Stimulated activated CD8-positive, alpha-beta memory T cell treated with anti-CD3 and anti-CD28 coated beads, Interleukin-15, amount 100 ng/mL, for 24 hours (primary cell): ENCODE results near the gene VSIG4.
"Not testable (repeated sequence)": the region's sequence is repeated elsewhere in the genome, so short reads cannot be mapped to it uniquely, and the experiment has no call there.

Source experiments
- DNase-seq: peaks from one replicate; pipeline ENCODE4 v3.0.0-alpha.2; 2020; ENCODE audit warnings: low read depth

Gene VSIG4

DNA sequence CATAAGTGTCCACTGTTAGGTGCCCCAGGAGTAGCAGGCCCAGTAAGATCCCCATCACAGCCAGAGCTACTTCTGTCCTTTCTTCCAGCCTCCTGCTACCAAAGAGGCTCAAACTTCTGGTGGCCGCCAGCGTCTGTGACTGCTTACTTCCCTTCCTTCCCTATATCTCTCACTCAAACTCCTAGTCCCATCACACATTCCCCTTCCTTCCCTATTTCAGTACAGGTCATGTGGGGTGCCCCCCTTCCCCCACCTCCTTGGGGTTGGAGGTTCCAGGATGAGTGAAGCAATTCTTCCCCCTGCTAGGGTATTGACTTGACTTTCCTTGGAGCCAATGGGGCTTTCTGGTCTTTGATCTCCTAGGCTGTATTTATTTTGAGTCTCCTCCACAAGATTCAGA lies at the start of gene VSIG4:
VSIG4 (minus strand) TSS at position 137 of the 400 bp plus-strand sequence; CDS start at position 55, 82 bp downstream.
- no peak for DNase-seq

DNA sequence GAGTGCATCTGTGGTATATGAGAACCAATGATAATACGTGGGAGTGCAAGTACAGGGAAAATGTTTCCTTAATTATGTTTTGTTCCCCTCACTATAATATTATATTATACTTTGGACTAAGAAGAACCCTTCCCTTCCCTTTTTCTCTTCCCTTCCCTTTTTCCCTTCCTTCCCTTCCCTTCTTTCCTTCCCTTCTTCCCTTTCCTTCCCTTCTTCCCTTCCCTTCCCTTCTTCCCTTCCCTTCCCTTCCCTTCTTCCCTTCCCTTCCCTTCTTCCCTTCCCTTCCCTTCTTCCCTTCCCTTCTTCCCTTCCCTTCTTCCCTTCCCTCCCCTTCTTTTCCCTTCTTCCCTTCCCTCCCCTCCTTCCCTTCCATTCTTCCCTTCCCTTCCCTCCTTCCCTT lies 36.9 kb upstream of the VSIG4 start:
- DNase-seq, result no peak

GRCh38 chrX:66074920-66075879 lies 35.3 kb upstream of the VSIG4 start:
- DNase-seq, result no peak

- DNase-seq, result no peak
These were observed 31.2 kb upstream of the VSIG4 start for GRCh38 chrX:66071126-66071525.

GRCh38 chrX:66064261-66064660 lies 24.4 kb upstream of the VSIG4 start:
- no peak for DNase-seq

DNA sequence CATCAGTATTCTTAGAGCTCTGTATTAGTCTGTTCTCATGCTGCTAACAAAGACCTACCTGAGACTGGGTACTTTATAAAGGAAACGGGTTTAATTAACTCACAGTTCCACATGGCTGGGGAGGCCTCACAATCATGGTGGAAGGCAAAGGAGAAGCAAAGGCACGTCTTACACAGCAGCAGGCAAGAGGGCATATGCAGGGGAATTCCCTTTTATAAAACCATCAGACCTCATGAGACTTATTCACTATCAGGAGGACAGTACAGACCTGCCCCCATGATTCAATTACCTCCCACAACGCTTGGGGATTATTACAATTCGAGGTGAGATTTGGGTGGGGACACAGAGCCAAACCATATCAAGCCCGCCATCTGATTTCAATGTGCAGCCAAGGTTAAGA lies 17.1 kb upstream of the VSIG4 start:
- not testable (repeated sequence) for DNase-seq

DNA sequence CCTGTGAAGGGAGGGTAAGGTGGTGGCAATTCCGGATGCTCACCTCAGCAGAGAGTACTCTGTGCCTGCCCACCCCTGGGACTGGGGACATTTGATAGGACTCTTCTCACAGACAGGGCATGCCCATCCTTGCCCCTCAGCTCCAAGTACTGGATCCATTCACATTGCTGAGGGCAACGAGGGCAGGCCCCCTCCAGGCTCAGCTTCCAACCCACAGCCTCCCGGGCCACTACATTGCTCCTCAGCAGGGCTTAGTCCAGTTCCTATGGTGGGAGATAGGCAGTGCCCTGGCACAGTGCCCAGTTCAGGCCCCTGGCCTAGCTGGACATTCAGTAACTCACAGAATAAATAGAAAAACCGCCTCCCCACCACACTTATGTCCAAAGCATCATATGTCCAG lies 15.1 kb upstream of the VSIG4 start:
- DNase-seq, result no peak

DNA sequence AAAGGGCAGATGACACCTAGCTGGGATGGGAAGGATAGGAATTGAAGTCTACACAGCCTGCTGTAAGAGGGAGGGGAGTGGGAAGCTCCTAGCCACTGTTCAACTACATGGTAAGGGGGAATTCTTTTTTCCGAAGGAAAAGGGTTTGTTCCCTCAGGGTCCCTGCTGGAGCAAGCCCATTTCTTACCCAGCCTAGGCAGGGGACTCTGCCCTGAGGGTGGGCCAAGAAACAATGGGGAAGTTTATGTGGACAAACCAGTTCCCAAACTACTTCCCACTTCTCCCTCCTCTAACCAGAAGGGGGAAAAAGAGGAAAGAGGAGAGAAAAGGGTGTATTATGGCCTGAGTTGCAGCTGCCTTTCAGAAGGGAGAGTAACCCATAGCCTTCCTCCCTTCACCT lies 13.5 kb upstream of the VSIG4 start:
- no peak for DNase-seq

GRCh38 chrX:66051980-66052379 lies 12.1 kb upstream of the VSIG4 start:
- no peak for DNase-seq

DNA sequence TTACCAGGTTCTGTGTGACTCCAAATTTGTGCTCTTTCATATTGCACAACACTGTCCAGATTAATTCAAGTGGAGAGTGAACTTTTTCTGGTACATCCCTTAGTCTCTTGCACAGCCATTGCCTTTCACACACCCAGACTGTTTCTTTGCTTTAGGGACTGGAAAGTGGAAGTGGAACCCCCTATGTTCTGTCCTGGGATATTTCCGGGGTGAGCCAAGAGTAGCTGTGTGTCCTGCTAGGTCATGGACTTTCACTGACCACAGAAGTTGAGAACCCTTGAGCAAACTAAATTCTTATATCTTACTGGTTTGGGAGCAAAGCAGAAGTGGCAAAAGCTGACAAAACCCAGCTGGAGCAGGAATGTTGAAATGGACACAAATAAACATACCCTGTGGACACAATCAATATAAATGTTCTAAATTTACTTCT lies 10.3 kb upstream of the VSIG4 start:
- DNase-seq, result no peak

DNA sequence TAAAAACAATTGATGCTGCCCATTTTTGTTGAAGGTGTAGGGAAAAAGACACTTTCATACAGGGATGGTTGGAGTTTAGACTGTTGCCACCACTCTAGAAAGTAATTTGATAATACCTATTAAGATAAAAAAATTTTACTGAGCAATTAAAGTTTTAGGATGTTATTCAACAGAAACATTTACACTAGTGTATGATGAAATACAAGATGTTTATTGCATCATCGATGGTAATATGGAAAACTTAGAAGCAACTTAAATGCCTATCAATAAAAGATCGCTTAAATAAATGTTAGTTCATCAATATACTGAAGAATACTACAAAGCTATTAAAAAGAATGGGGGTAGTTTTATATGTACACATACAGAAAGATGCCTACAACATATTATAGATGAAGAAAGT lies 9.2 kb upstream of the VSIG4 start:
- DNase-seq, result no peak

DNA sequence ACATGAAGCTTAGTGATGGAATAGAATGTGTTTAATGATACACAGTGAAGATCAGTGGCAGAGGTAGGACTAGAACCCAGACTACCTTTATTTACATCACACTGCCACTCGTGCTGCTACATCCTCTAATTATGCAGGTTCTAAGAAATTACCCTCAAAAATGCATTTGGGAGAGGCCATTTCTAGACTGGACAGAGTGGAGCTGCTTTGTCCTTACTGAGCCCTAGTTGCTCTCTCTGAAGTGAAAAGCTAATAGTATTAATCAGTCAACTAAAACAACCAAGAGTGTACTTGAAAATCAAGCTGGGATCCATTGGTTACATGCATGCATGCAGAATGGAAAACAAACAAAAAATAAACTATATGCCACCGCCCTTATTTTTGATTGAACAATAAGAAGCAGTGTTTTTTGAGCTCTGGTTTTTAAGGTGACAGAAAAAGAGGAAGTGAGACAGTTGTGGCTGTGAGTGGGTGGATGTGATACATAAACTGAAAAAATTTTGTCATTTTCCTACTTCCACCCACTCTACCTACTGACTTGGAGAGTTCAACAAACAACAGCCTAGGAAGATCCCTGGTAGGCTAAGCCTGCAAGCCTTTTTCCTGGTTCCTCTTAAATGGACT lies 6.8 kb upstream of the VSIG4 start:
- no peak for DNase-seq

- DNase-seq, result no peak
These were observed 6.0 kb upstream of the VSIG4 start for GRCh38 chrX:66045894-66046293.

GRCh38 chrX:66043584-66043983 lies 3.7 kb upstream of the VSIG4 start:
- no peak for DNase-seq

DNA sequence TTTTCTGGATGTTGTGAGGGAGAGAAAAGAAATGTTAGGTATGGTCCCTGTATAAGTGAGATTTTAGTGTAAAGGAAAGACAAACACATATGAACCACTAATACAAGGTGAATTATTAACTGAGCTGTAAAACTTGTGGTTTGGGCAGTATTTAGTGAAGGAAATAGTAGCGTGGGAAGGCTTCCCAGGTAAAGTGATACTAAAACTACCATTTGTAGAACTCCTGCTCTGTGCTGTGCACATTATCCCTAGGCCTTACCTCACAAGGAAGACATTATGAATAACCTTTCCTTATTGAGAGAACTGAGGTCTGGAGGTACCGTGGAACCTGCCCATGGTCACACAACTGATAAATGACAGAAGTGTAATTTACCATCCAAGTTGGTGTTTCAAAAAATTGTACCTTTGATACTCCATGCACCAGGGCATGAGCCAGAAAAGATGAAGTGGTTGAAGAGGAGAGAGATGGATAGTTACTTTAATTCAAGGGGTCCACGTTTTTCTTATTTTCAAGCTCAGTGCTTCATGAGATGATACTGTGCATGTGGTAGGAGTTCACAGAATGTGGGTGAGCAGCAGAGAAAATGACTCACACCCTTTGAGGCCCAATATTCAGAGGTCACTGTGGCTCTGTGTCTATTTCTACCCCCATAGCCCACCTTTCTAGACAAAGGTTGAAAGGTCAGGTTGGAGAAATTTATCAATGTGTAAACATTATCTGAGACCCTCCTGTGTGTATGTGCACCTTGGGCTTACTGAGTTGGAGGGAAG lies 2.6 kb upstream of the VSIG4 start:
- no peak for DNase-seq

- no peak for DNase-seq
These were observed 1.8 kb downstream of the VSIG4 start for GRCh38 chrX:66038115-66038514.

DNA sequence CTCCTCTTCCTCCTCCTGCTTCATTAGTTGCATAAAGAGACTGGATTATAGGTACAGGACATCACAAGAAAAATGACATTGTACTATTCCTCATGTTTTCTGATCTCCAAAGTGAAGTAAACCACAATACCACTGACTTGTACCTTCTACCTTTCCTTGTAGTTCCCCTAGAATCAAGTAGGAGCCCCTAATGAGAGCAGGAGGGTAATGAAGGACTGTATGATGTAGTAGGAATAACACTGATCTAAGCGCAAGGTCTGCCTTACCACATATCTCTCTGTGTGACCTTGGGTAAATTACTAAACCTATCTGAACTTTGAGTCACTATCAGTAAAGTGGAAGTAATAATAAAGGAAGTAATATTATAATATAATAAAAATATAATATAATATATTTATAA lies 3.6 kb downstream of the VSIG4 start:
- DNase-seq, result no peak

DNA sequence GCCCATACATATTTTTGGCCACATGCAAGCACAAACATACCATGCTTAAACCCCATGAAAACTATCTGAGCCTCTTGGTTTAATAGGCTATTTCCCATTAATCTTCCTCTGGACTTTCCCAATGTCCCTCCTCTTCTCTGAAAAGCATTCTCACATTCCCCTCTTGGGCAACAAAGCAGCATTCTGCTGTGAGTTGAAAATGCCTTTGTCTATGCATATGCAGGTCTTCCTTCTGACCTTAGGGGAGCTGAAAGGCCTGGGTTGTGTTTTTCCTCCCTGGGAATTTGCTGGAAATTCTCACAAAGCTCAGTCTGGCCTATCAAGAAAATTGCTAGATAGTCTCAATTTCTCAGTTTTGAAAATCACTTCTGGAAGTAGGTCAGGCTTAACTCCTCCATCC lies 4.2 kb downstream of the VSIG4 start:
- DNase-seq, result no peak

GRCh38 chrX:66030505-66031317 lies 9.2 kb downstream of the VSIG4 start:
- DNase-seq, result no peak

DNA sequence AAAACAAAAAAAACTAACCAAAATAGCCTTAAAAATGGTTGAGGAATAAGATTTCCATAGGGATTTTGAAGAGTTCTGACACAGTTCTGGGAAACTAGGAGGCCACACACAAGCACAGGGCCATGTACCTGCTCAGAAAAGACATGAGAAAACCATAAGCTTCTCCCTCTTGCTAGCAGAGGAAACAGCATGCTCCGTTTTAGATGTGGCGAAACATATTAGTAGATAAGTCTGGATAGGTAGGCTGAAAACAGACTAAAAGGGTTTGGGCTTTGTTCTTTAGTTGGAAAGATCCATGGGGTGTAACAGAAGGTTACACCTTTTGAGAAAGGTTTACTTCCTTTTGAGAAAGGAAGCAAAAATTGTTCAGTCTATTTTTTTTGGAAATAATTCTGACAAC lies 10.9 kb downstream of the VSIG4 start:
- no peak for DNase-seq

DNA sequence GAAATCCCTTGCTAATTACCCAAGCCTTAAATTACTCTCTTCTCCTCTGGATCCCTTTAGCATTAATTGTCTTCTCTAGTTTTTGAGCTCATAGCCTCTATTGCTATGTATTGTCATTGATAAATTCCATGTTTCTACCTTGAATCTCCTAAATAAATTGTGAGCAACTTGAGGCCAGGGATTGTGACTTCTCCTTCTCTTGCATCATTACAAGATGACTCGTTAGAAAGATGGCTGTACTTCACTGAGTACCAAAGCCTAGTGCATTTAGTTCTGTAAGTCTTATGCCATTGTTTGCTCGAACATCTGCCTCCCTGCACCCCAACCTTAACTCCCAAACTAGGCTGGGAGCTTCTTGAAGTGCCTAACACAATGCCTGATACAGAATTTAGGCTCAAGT lies 15.3 kb downstream of the VSIG4 start:
- DNase-seq, result no peak

GRCh38 chrX:66024092-66024467 lies 15.8 kb downstream of the VSIG4 start:
- no peak for DNase-seq
